ENCODE results near the gene TCEA2.

Gene TCEA2

GRCh38 chr20:64067733-64068307 lies 4.8 kb downstream of the TCEA2 start:
- DNase-seq, result no peak

DNA sequence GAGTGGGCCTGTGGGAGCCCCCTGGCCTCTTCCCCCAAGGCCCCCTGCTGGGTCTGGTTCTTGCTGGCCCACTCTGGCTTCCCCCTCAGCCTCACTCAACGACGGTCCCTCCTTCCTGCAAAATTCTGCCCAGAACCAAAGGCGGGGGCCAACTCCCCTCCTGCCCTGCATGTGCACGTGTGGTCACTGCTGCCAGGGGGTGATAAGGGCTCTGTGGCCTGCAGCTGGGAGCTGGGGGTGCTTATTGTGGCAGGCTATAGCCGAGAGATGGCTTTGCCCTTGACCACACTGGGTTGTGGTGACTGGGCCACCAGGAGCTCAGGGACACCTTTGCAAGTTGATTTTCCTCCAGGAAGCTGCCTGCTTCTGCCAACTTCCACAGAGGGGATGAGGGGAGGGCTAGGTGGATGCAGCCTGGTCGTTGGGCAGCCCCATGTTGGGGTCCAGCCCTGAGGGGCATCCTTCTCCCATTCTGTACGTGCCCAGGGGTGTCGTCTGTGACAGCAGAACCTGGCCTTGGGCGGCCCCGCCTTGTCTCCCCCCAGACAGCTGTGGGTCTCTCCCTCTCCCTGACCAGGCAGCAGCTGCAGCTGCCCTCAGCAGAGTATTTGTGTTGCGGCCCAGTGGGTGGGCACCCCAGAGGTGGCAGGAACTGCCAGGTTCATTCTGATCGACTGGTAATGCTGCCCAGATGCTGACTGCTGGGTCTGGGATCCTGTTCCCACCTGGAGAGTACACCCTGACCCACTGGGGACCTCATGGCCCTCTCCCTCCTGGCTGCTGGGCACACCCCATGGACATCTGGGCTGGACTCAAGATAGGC lies 5.6 kb downstream of the TCEA2 start:
- DNase-seq, result no peak

- no peak for DNase-seq
These were observed 6.2 kb downstream of the TCEA2 start for GRCh38 chr20:64069209-64069613.

DNA sequence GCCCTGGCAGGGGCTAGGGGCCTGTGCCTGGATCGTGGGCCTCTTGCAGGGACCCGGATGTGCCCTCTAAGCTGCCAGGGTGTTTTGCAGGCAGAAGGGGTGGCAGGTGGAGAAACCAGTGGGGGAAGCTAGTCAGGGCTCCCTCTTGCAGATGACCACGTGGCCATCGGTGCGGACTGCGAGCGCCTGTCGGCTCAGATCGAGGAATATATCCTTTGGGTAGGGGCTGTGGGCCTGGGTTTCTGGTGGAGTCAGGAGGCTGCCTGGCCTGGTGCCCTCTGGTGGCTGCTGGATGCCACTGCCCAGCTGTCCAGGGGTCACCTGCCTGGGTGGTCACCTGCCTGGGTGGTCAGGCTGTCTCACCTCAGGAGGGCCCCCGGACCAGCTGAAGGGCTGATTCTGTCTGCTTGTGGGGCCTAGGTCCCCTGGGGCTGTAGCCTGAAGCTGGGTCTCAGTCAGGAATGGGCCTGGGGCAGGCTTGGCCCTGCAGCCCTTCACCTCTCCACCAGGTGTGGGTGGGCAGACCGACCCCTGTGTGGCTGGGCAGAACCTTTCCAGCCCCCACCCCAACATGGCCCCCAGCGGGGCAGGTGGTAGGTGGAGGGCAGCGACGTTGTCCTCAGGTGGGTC lies 6.7 kb downstream of the TCEA2 start:
- no peak for DNase-seq

DNA sequence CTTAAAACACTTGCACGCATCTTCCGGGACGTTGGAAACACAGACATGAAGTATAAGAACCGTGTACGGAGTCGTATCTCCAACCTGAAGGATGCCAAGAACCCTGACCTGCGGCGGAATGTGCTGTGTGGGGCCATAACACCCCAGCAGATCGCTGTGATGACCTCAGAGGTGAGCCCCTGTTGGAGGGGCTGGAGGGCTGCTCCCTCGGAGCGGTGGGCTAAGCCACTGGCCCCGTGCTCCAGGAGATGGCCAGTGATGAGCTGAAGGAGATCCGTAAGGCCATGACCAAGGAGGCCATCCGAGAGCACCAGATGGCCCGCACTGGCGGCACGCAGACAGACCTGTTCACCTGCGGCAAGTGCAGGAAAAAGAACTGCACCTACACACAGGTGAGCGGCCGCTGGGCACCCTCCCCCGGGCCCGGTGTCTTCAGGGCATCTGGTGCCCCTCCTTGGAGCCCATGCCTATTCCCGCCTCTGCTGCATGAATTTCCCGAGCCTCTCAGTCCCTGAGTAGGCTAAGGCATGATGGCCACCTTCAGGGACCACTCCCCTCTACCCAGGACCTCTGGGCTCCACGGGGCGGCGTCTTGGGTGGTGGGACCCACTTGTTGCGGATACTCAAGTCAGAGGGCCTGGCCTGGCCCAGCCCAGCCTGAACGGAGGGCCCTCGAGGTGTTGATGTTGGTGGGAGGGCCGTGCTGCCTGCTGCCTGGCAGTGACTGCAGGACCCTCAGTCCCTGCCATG lies 7.4 kb downstream of the TCEA2 start:
- DNase-seq, result no peak

- no peak for DNase-seq
These were observed 8.6 kb downstream of the TCEA2 start for GRCh38 chr20:64071341-64072332.

DNA sequence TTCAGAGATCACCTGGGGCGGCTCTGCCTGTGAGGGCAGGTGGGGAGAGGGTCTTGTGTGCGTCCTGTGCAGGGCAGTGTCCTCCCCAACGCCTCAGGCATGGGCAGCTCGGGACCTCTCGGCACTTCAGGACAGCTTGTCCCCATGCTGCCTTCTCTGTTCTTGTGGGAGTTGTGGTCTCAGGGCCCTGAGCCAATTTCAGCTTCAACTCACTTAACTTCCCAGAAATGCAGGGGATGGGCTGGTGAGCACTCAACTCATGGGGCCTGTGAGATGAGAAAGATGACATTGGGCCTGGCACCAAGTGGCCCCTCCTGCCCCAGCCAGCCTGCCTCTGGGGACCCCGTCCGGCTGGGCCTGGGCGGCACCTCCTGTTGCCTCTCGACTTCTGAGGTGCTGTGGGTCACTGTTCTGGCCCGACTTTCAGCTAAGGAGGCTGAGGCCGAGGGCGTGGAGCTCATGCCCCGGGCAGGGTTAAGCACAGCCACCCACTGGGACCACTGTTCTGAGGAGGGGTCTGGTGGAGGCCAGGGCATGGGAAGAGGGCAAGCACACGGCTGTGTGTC lies 9.6 kb downstream of the TCEA2 start:
- DNase-seq, result no peak

DNA sequence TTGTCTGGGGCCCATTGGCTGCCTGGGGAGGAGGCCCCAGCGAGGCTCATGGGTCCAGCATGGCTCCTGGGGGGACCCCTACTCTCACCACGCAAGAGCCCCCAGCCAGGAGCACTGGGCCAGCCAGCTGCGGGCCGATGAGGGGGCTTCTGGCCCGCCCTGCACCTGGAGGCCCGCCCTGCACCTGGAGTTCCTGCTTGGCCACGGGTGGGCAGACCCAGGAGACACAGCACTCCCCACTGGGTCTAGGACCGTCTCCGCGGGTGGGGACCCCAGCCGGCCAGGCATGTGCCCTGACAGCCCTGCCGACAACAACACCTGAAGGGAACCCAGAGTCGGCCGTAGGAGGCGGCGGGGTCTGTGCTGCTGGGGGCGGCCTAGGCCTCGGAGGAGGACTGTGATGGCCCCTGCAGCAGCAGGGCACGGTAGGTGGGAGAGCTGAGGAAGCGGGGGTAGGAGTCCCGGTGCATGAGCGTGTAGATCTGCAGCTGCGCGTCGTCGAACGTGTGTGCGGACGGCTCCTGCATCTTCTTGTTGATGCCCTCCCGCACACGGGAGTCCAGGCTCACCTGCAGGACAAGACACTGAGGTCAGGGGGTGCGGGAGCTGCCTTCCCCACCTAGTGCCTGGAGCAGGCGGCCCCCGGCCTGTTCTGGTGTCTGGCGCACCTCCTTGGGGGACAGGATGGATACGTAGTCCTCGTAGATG lies 10.6 kb downstream of the TCEA2 start:
- DNase-seq, result no peak

DNA sequence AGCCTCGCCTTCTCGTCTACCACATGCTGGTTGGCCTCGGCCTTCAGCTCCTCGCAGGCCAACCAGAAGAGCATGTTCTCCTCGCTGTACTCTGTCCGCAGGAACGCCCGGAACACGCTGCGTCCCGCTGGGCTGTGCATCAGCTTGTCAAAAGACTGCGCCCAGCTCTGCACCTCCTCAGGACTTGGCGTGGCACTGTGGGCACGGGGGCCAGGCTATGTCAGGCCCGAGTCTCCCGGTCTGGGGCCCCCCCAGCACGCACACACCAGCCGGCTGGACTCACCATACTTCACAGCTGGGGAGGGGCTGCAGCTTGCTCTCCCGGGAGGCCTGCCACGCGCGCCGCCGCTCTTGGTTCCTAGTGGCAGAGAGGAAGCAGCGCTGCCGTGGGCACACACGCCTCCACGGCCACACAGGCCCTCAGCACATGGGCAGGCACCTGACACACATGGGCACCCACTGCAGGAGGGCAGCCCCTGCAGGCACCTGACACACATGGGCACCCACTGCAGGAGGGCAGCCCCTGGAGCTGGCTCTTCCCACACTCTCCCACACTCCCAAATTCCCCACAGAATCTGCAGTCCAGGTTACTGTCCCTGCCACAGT lies 11.3 kb downstream of the TCEA2 start:
- no peak for DNase-seq

GRCh38 chr20:64074963-64075362 lies 12.0 kb downstream of the TCEA2 start:
- no peak for DNase-seq

GRCh38 chr20:64075556-64075955 lies 12.6 kb downstream of the TCEA2 start:
- no peak for DNase-seq

- no peak for DNase-seq
These were observed 13.3 kb downstream of the TCEA2 start for GRCh38 chr20:64076061-64076997.

DNA sequence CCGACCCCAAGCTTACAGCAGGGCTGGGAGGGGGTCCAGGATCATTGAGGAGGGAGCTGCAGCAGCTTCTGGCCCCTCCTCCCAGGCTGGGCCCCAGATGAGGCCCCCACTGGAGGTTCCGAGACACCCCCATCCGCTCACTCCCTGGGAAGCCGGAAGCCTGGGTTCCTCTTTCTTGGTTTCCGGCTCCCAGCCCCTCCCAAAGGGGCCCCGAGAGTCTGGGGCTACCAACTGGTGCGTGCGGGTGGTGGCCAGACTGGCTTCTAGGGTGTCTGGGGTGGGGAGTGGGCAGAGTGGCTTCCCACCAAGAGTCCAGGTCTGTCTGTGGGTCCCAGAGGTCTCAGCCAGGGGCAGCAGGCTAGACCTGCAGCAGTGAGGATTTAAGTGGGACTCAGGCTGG lies 14.1 kb downstream of the TCEA2 start:
- DNase-seq, result no peak

- DNase-seq, result no peak
These were observed 14.5 kb downstream of the TCEA2 start for GRCh38 chr20:64077541-64077875.

- no peak for DNase-seq
These were observed 15.0 kb downstream of the TCEA2 start for GRCh38 chr20:64077876-64078551.

- no peak for DNase-seq
These were observed 15.9 kb downstream of the TCEA2 start for GRCh38 chr20:64078934-64079272.

DNA sequence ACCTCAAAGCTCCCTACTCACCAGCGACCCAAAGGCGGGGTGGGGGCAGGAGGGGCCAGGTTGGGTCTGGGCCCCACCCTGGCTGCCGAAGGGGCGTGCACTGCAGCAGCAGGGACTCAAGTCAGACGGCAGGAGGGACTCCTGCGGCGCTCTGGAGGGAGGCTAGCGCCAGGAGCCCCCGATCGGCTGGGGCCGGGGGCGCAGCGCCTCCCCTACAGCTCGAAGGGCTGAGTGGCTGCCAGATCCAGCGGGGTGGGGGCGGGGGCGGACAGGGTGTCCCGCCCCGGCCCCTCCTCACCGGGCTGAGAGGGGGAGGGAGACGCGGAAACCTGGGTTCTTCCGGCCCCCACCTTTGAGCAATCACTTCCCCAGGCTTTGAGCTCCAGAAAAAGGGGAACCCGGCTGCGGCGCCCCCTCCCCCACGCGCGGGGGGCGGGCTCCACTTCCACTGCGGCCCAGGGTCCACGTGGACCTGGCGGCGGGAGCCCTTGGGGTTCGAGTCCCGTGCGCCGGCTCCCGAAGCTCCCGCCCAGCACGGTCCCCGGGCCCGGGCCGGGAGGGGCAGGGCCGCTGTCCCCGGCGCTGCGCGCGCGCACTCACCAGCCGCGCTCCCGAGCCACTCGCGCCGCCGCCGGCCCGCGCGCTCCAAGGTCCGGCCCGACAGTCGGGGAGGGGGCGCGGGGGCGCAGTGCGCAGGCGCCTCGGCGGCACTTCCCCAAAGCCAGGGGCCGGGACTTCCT lies 16.4 kb downstream of the TCEA2 start, which contains the start of gene RGS19:
TSS of gene RGS19 (minus strand) at position 246 of the 740 bp plus-strand sequence. CDS start 2,632 bp downstream, outside the sequence.
- no peak for DNase-seq

Measured in NCI-H2029 (cell line).